B cell (primary cell): ENCODE measurements around the gene UAP1L1.
A peak's percentile ranks its signal among the peaks of the same experiment; 100 is the strongest.

Source experiments
- EZH2 ChIP-seq: IDR thresholded peaks from 2 replicates; pipeline ENCODE4 v1.6.1; 2012; ENCODE audit warnings: borderline replicate concordance, low read depth, mild to moderate bottlenecking, moderate library complexity, low read length; ENCODE audit not compliant: insufficient read depth, poor library complexity, severe bottlenecking
- TF ChIP-seq, protein P1 (sequence below): fragments of 200-600 bp; IDR thresholded peaks from one replicate; pipeline ENCODE4 v1.8.0; 2022; ENCODE audit warnings: antibody characterized with exemption, mild to moderate bottlenecking

DNA sequence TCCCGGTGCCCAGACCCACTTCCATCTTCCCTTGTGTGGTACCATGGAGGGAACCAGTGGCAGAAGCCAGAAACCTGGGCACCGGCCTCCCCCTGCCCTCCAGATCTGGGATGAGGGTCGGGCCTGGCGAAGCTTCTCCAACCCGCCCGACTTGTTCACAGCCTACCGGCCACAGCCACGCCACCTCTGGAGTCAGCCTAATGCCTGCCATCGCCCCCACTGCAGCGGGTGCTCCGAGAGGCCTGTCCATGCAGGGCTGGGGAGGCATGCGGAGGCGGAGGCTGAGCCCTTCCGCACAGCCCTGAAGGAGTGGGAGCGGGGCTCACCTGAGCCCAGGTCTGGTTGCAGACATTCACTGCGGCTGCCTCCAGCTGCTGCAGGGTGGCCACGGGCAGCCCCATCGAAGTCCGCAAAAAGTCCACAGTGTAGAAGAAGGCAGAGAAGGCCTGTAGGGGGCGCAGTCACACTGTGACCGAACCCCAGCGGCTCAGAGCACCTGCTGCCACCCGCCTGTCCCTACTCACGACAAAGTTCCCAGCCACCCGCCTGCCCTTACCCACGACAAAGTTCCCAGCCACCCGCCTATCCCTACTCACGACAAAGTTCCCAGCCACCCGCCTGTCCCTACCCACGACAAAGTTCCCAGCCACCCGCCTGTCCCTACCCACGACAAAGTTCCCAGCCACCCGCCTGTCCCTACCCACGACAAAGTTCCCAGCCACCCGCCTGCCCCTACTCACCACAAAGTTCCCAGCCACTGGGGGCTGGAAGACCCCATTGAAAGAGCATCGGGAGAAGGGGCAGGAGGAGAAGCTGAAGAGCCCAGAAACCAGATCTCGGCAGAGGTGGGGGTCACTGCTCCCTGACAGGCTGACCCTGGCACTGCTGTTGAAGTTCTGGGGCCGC lies 27.5 kb upstream of the UAP1L1 start:
- TF ChIP-seq, protein P1, sequence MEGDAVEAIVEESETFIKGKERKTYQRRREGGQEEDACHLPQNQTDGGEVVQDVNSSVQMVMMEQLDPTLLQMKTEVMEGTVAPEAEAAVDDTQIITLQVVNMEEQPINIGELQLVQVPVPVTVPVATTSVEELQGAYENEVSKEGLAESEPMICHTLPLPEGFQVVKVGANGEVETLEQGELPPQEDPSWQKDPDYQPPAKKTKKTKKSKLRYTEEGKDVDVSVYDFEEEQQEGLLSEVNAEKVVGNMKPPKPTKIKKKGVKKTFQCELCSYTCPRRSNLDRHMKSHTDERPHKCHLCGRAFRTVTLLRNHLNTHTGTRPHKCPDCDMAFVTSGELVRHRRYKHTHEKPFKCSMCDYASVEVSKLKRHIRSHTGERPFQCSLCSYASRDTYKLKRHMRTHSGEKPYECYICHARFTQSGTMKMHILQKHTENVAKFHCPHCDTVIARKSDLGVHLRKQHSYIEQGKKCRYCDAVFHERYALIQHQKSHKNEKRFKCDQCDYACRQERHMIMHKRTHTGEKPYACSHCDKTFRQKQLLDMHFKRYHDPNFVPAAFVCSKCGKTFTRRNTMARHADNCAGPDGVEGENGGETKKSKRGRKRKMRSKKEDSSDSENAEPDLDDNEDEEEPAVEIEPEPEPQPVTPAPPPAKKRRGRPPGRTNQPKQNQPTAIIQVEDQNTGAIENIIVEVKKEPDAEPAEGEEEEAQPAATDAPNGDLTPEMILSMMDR, result peak; percentile 40
- no peak for TF ChIP-seq EZH2
